PC-9 (cell line): ENCODE data around the gene GATA3. TPM values are rescaled to one million over a fixed set of nuclear protein-coding genes. Genes with fewer than 3 reads are reported as not detected.

Experiments
- BruUV-seq: library from RNA; stranded (reverse); fragments of 400-500 nt; replicated peaks from 2 replicates; lab custom pipeline; 2021; lab: Mats Ljungman, UMichigan
- CTCF ChIA-PET: fragments of 300-600 bp; sonication (Branson Sonifier 250); formaldehyde crosslinking; loops from one replicate; lab custom pipeline; 2022; ENCODE audit warnings: antibody characterized with exemption; lab: Charles Lee
- POLR2A ChIA-PET: fragments of 300-600 bp; sonication (Branson Sonifier 250); formaldehyde crosslinking; loops from one replicate; lab custom pipeline; 2022; ENCODE audit warnings: antibody characterized with exemption; ENCODE audit not compliant: unreplicated experiment; lab: Charles Lee
- DNase-seq, 2 experiments: peaks; one replicate each; pipeline versions ENCODE4 v3.0.0 to v3.0.0-alpha.2; 2015 to 2022; ENCODE audit warnings: mixed read lengths in 1 of 2
- H2AFZ ChIP-seq: fragments of 200-600 bp; sonication (generic); 2 replicates; pipeline ENCODE4 v1.8.1; 2017; ENCODE audit warnings: antibody characterized with exemption
- H3F3A ChIP-seq: fragments of 200-600 bp; sonication (generic); 2 replicates; pipeline ENCODE4 v1.8.1; 2017; ENCODE audit warnings: antibody characterized with exemption, mild to moderate bottlenecking, low read depth; ENCODE audit not compliant: insufficient read depth
- H3K27ac ChIP-seq: fragments of 200-600 bp; sonication (generic); 2 replicates; pipeline ENCODE4 v1.6.1; 2016; ENCODE audit warnings: mixed run types
- H3K27me3 ChIP-seq: fragments of 200-600 bp; sonication (generic); 2 replicates; pipeline ENCODE4 v1.6.1; 2016; ENCODE audit warnings: low read depth, mixed run types; ENCODE audit not compliant: insufficient read depth
- H3K36me3 ChIP-seq: fragments of 200-600 bp; sonication (generic); 2 replicates; pipeline ENCODE4 v1.6.1; 2016; ENCODE audit warnings: low read depth, mixed run types
- H3K4me1 ChIP-seq: fragments of 200-600 bp; sonication (generic); replicated peaks from 2 replicates; pipeline ENCODE4 v1.6.1; 2016; ENCODE audit warnings: mixed run types; ENCODE audit not compliant: insufficient read depth
- H3K4me2 ChIP-seq: fragments of 200-600 bp; sonication (generic); 2 replicates; pipeline ENCODE4 v1.6.1; 2017; ENCODE audit warnings: mixed run types
- H3K4me3 ChIP-seq: fragments of 200-600 bp; sonication (generic); 2 replicates; pipeline ENCODE4 v1.6.1; 2016; ENCODE audit warnings: mixed run types
- H3K79me2 ChIP-seq: fragments of 200-600 bp; sonication (generic); 2 replicates; pipeline ENCODE4 v1.6.1; 2017; ENCODE audit warnings: low read depth, mixed run types
- H3K9me2 ChIP-seq: fragments of 200-600 bp; sonication (generic); 2 replicates; pipeline ENCODE4 v1.8.1; 2017; ENCODE audit warnings: mild to moderate bottlenecking; ENCODE audit not compliant: insufficient read depth
- H3K9me3 ChIP-seq: fragments of 200-600 bp; sonication (generic); 2 replicates; pipeline ENCODE4 v1.8.1; 2016; ENCODE audit warnings: low read depth; ENCODE audit not compliant: insufficient read depth
- H4K20me1 ChIP-seq: fragments of 200-600 bp; sonication (generic); 2 replicates; pipeline ENCODE4 v1.8.1; 2017; ENCODE audit not compliant: insufficient read depth
- CTCF ChIP-seq: fragments of 200-600 bp; sonication (generic); conservative IDR thresholded peaks from 2 replicates; pipeline ENCODE4 v1.6.1; 2017; ENCODE audit warnings: mixed run types, antibody characterized with exemption, mild to moderate bottlenecking, moderate library complexity
- EZH2 ChIP-seq: fragments of 200-600 bp; sonication (generic); IDR thresholded peaks from 2 replicates; pipeline ENCODE4 v1.8.0; 2017; ENCODE audit warnings: antibody characterized with exemption, low read depth
- intact Hi-C: fragments of 100-400 bp; cut with micrococcal nuclease; formaldehyde crosslinking; loops from one replicate; pipeline ENCODE4 v1.10.0; 2022; ENCODE audit not compliant: unreplicated experiment
- total RNA-seq: library from RNA; stranded (reverse); gene quantifications from 2 replicates; pipeline ENCODE4 v1.2.3, GENCODE V29; 2021

GATA3 gene
- total RNA-seq, 1 experiment from 2014 or later, result 43.6 TPM

GRCh38 chr10:8095959-8096358 lies 41.5 kb downstream of the GATA3 start:
- BruUV-seq, result no TSS peak
- H3K9me3 ChIP-seq, result no peaks in the 10 kb centered on the region

DNA sequence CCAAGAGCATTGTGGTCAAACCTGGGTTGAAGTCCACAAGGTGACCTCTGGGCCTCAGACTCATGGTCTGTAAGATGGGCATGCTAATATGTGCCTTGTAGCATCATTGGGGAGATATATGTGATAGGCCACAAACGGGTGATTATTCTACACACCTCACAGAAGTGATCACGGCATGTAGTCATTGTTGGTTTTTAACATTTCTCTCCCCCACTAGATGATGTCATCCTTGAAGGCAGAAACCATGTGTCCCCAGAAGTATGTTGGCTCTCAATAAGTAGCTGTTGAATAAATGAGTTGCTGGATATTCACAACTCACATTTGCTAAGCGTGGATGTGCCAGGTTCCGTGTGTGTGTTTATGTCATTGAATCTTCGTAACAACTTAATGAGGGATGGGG lies 42.4 kb downstream of the GATA3 start:
- Histone ChIP-seq H3K9me3 (no peaks in the 10 kb centered on the region), H3K4me3 (no peak overlapping the region), H3K27me3 (no peaks in the 10 kb centered on the region), H4K20me1 (no peaks in the 10 kb centered on the region), H3K4me2 (no peak overlapping the region), H3K27ac (no peak overlapping the region), H3K36me3 (no peaks in the 10 kb centered on the region), H3K79me2 (no peaks in the 10 kb centered on the region), H3K4me1 (no peaks in the 10 kb centered on the region), H3K9me2 (no peaks in the 10 kb centered on the region), H2AFZ (no peak overlapping the region), H3F3A (no peaks in the 10 kb centered on the region)
- ChIA-PET POLR2A (no interaction called here), CTCF (no interaction called here)
- no peak for DNase-seq
- intact Hi-C loops, result no loop called here
- TF ChIP-seq EZH2, result no peak
- TF ChIP-seq CTCF, result no peak
- BruUV-seq, result no TSS peak

More at GRCh38 chr10:8095959-8096358, 41.5 kb downstream of the GATA3 start:
- no peak overlapping the region for H3K27ac ChIP-seq
- no peaks in the 10 kb centered on the region for H3K79me2 ChIP-seq
- no peak overlapping the region for H3K4me2 ChIP-seq
- no peaks in the 10 kb centered on the region for H3F3A ChIP-seq
- intact Hi-C loops, result no loop called here
- no peak overlapping the region for H2AFZ ChIP-seq
- no peaks in the 10 kb centered on the region for H4K20me1 ChIP-seq
- H3K4me3 ChIP-seq, result no peak overlapping the region
- H3K9me2 ChIP-seq, result no peaks in the 10 kb centered on the region
- no peak for TF ChIP-seq CTCF
- ChIA-PET CTCF (no interaction called here), POLR2A (interaction anchor here (0.7 kb wide), 1 partner anchor 13 kb away, joined by 3 read pairs; no protein-coding TSS in a partner anchor)
- DNase-seq, result no peak
- H3K4me1 ChIP-seq, result no peaks in the 10 kb centered on the region
- no peaks in the 10 kb centered on the region for H3K36me3 ChIP-seq
- no peaks in the 10 kb centered on the region for H3K27me3 ChIP-seq

- no peaks in the 10 kb centered on the region for H3K9me3 ChIP-seq
- H3F3A ChIP-seq, result no peaks in the 10 kb centered on the region
- H3K36me3 ChIP-seq, result no peaks in the 10 kb centered on the region
- DNase-seq, result no peak
- no peak overlapping the region for H2AFZ ChIP-seq
- intact Hi-C loops, result no loop called here
- H3K4me1 ChIP-seq, result no peaks in the 10 kb centered on the region
- TF ChIP-seq CTCF (no peak), EZH2 (no peak)
- no peaks in the 10 kb centered on the region for H3K9me2 ChIP-seq
- BruUV-seq, result no TSS peak
- H3K4me3 ChIP-seq, result no peak overlapping the region
- POLR2A ChIA-PET, result no interaction called here
- no peaks in the 10 kb centered on the region for H3K27me3 ChIP-seq
- CTCF ChIA-PET, result no interaction called here
- no peak overlapping the region for H3K4me2 ChIP-seq
- no peaks in the 10 kb centered on the region for H4K20me1 ChIP-seq
- no peaks in the 10 kb centered on the region for H3K79me2 ChIP-seq
- no peak overlapping the region for H3K27ac ChIP-seq
These were observed 45.9 kb downstream of the GATA3 start for GRCh38 chr10:8100366-8100765.
